GM21526 (cell line): ENCODE measurements around the gene VANGL1.

Experiments
- ATAC-seq: cut with Tn5 transposase; IDR thresholded peaks from one replicate; pipeline ENCODE4 v1.9.1; 2021; ENCODE audit warnings: moderate library complexity; ENCODE audit not compliant: unreplicated experiment, low FRiP score

VANGL1 gene

GRCh38 chr1:115697619-115698018 lies 55.8 kb downstream of the VANGL1 start:
- ATAC-seq, result no peak

DNA sequence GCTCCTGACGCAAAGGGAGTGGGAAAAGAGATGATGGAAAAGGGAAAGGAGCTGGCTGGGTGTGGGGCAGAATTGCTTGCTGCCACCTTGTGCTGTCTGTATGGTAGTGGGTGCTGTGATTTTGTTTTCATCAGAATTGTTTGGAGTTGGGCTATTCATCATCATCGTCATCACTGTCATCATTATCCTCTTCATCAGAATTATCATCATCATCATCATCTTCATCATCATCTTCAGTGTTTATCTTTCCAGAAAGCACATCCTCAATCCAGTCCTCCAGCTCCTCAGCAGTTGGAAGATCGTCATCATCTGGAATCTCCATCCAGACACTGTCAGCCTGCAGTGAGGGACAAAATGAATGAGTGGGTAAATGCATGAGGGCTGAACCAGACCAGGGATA lies 59.3 kb downstream of the VANGL1 start:
- ATAC-seq, result no peak

- ATAC-seq, result no peak
Measured at GRCh38 chr1:115702959-115703358, 61.2 kb downstream of the VANGL1 start.

- ATAC-seq, result no peak
Measured at GRCh38 chr1:115705085-115705951, 63.5 kb downstream of the VANGL1 start.

DNA sequence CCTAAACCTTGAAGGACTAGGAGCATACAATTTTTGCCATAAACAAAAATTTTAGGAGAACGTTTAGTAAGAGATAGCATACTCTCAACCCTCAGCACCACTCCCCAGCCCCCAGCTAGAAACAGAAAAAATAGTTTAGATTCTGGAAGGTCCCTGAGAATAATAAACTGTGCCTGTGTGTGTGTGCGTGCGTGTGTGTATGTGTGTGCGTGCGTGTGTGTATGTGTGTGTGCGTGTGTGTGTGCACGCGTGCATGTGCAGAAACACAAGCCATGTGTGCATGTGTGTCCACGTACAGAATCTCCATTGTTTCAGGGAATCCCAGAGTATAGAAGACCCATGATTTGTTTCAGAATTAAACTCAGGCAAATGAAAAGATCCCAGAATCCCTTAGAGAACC lies 64.2 kb downstream of the VANGL1 start:
- ATAC-seq, result no peak

DNA sequence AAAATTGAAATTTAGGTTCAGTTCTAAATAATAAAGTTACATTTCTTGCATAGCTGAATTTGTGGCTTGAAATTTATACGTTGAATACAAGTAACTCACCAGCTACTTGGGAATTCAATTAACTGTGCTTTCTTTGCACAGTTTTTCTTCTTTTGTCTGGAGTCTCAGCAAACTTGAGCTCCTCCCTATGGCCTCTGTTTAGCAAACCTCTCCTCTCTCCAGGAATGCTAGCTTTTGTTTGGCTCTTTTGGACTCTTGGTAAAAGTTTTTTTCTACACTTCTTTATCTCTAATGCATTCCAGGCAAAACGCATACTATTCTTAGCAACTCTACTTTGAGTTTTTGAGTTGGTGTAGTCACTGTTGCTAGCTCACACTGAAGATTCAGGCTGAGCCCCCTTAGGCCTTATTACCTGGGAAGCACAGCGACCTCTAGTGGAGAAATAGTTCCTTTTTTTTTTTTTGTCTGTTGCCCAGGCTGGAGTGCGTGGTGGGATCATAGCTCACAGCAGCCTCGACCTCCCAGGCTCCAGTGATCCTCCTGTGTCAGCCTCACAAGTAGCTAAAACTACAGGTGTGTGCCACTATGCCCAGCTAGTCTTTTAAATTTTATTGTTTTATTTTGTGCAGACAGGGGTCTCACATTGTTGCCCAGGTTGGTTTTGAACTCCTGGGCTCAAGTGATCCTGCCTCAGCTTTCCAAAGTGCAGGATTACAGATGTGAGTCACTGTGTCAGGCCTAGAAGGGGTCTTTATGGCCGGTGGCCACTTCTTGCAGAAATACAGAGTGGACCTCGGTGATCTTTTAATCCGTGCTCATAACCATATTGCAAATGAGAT lies 65.0 kb downstream of the VANGL1 start:
- ATAC-seq, result no peak

DNA sequence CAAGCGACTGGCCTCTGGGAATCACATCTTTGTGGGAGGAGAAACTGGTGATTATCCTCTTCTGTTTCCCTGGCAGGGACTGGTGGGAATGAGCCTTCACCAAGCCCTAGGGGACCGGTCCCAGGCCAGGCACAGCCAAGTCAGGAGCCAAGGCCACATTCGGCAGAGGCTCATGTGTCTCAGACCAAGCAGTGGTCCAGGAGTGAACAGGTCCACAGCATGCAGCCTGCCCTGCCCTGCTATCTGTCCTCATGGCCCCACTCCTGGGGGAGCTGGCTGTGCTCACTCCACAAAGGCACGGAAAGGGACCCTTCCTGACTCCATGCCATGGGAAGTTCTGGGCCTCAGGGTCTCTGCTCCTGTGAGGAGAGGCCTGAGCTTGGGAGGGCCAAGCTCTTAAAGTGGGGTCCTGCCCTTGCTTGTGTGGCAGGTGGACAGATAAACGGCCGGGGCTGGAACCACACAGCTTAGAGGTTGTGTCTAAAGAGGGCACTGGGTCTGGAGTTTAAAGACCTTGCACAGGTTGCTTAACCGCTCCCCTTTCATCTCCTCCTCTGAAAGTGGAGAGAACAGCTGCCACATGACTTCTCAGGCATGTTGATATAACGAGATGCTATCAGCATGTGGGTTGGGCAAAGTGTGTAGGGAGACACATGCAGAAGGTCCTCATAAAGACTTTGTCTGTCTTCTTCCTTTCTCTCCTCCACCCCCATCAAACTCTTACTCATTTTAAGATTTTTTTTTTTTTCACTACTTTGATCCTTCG lies 69.3 kb downstream of the VANGL1 start:
- no peak for ATAC-seq

DNA sequence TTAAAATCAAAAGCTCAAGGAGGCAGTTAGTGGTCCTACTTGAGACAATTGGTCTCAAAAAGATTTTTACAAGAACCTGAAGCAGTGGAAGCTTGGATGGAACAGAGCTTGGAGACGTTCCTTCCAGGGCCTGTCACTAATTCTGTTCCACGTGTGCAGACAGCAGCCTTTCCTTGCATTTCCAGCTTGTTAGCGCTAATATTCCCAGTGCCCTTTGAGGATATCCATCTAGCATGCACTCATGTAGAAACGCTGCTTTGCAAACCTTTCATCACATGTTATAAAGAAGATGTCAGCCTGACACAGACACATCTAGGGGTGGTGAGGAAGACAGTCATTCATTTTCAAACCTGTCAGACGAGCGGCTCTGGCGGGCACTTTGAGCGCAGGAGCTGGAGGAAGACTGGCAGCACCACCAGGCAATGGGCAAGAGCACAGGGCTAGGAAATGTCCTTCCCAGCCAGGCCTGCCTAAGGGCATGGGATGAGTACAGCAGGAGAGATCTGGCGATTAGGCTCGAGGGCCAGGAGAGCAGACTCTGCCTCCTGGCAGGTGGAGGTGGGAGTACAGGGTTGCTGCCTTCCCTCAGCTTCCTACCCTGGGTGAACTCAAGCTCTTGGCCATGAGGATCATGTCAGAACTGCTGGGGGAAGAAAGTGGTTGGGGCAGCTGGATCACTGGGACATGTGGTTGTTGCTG lies 71.3 kb downstream of the VANGL1 start:
- no peak for ATAC-seq

GRCh38 chr1:115713906-115714305 lies 72.1 kb downstream of the VANGL1 start:
- no peak for ATAC-seq

DNA sequence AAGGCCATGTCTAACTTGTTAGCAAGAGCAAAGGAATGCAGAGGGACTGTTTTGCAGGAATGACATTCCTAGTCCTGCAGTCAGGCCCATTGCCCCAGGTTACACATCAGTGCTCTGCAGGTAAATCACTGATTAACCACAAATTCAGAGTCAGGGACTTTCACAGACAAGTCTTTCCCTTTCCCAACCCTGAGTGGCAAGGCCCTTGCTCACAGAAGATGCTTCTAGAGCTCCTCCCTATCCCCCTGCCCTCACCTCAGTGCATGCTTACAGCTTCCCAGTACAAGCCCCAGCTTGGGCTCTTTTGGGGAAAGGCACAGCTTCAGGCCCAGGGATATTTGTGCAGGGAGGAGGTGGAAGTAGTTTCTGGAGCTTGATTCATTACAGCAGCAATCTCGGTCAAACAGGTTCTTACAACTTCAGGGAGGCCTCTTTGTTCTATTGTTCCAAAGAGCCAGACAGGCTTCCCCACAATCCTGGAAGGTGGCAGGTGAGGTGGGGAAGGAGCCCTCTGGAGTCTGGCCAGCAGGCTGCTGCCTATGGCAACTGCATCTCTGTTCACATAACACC lies 72.9 kb downstream of the VANGL1 start:
- ATAC-seq, result no peak

DNA sequence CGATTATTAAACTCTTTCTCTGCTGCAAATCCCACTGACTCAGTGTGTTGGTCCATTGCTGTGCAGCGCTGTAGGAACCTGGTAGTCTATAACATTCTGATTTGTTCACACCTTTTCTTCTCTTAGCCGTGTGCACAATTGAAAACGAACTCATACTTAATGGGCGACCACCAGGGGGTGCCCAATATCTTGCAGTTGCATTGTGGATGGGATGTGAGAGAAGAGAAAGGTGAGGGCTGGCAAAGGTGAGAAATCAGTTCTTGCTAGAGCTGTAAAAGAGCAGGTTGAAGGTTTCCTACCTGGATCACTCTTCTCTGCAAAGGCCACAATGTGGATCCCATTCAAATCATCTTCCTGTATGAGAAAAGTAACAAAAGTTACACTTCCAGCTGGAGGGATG lies 75.8 kb downstream of the VANGL1 start:
- ATAC-seq, result no peak

- ATAC-seq, result no peak
Measured at GRCh38 chr1:115718011-115718754, 76.4 kb downstream of the VANGL1 start.

- ATAC-seq, result no peak
Measured at GRCh38 chr1:115719285-115719684, 77.5 kb downstream of the VANGL1 start.

DNA sequence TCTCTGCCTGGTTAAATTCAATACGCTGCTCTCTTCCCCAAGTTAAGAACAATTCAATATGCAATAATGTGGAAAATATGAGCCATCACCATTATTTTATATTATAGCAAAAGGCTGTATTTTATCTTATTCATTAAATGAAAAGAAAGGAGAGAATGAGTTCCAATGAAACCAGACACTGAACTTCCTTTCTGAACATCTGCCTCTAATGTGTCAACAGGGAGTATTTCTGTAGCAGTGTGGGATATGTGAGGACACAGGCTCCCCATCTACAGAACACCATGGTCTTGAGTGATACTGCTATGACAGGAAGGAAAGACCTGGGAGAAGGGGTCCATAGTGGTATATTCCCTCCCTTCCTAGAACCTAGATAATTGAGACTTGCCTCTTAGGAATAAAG lies 80.5 kb downstream of the VANGL1 start:
- ATAC-seq, result no peak

DNA sequence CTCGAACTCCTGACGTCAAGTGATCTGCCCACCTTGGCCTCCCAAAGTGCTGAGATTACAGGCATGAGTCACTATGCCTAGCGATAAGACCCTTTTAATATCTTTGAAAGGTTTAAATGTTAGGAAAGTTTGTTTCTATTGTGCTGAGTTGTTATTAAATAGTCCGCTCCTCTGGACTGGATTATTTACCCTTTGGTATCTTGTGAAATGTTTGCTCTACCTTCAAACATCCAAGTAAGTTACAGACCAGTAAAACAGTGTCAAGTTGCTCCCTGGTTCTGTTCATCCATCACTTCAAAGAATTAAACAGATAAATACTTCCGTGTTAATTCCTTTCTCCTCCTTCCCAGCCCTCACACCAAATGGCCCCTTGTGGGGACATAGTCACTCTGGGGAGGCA lies 82.0 kb downstream of the VANGL1 start:
- ATAC-seq, result no peak

DNA sequence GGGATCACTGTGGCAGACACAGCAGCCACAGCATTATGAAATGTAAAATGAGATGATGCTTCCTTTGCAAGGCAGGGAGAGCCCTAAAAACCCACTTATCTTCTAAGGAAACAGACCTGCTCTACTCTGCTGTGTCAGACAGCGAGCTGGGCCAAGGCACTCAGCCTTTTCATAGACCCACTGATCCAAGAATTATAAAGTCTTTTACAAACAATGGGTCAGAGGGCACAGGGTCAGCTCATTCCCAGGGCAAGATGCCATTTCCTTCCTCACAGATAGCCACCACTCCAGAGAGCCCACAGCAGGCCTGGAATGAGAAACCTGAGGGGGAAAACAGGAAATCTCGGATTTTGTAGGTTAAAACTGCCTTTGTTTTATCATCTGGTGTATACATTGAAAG lies 83.8 kb downstream of the VANGL1 start:
- no peak for ATAC-seq

- ATAC-seq, result no peak
Measured at GRCh38 chr1:115726161-115726560, 84.4 kb downstream of the VANGL1 start.

DNA sequence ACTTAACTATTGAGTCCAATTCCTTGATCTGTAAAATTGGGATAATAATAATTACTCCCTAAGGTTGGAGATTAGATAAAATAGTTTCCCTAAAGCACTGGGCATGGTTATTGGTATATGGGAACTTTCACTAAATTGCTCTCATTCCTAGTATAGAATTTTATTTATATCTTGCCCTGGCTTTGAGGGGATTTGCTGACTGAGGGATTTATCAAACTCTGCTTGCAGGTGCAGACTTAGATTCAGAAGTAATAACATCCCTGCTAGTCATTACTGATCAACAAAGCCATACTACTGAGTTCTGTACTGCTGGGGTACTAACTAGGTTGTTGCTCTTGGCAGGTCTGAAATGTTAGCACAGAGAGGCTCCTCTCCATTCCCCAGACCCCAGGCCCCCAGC lies 84.8 kb downstream of the VANGL1 start:
- ATAC-seq, result no peak

- ATAC-seq, result no peak
Measured at GRCh38 chr1:115727706-115728249, 86.0 kb downstream of the VANGL1 start.
